ENCODE data around the gene CPED1. TPM values are rescaled to one million over a fixed set of nuclear protein-coding genes. Genes with fewer than 3 reads are reported as not detected.

CPED1 gene
- total RNA-seq, 1 experiment from 2014 or later = 0.44 TPM

GRCh38 chr7:121082400-121083101, 94.0 kb downstream of the CPED1 start (continued):
- TF ChIP-seq STAT6 (CRISPR knock-in tag; conservative IDR thresholded peaks at IDR 0.05; ENCODE audit: low read depth) = no peak
- TF ChIP-seq PREB (CRISPR knock-in tag; IDR thresholded peaks at IDR 0.05; ENCODE audit: borderline replicate concordance) = no peak
- TF ChIP-seq ATF3 (CRISPR knock-in tag; conservative IDR thresholded peaks at IDR 0.05) = no peak

- ATAC-seq (no peak), DNase-seq (ENCODE audit: low spot score) (no peak)
- H3K27ac Mint-ChIP-seq = no peak overlapping the region
- TF ChIP-seq AR (CRISPR knock-in tag; IDR thresholded peaks at IDR 0.05) (no peak), RORB (CRISPR knock-in tag; IDR thresholded peaks at IDR 0.05) (no peak), SMAD3 (CRISPR knock-in tag; IDR thresholded peaks at IDR 0.05; ENCODE audit: borderline replicate concordance) (no peak), ETV6 (CRISPR knock-in tag; IDR thresholded peaks at IDR 0.05) (no peak), STAT6 (CRISPR knock-in tag; conservative IDR thresholded peaks at IDR 0.05; ENCODE audit: low read depth) (no peak), FOXP1 (CRISPR knock-in tag; IDR thresholded peaks at IDR 0.05; ENCODE audit: borderline replicate concordance) (no peak), USF2 (CRISPR knock-in tag; IDR thresholded peaks at IDR 0.05) (no peak), CBFB (CRISPR knock-in tag; IDR thresholded peaks at IDR 0.05; ENCODE audit: low read depth) (no peak), HMGXB4 (CRISPR knock-in tag; IDR thresholded peaks at IDR 0.05) (no peak)
- no peak overlapping the region for H3K4me3 Mint-ChIP-seq
- POLR2A ChIA-PET = no interaction called here
- no peaks in the 10 kb centered on the region for H3K36me3 Mint-ChIP-seq
- H3K4me1 Mint-ChIP-seq = no peaks in the 10 kb centered on the region
- CTCF ChIA-PET = interaction anchor here (0.6 to 4.1 kb wide), 5 partner anchors 25 to 291 kb away, joined by 3 to 50 read pairs (median 5); partner anchors contain the start of gene CPED1
- H3K27me3 Mint-ChIP-seq (ENCODE audit: low read depth) = no peaks in the 10 kb centered on the region
- no peaks in the 10 kb centered on the region for H3K9me3 Mint-ChIP-seq
Measured at GRCh38 chr7:121083138-121083789, 94.8 kb downstream of the CPED1 start.

All from WTC11 (cell line).